Keratinocyte (primary cell): ENCODE results near the gene ARFIP1. TPM values are rescaled to one million over a fixed set of nuclear protein-coding genes. Genes with fewer than 3 reads are reported as not detected.

Source experiments
- DNase-seq: peaks from one replicate; pipeline ENCODE4 v3.0.0-alpha.2; 2011; ENCODE audit warnings: low read depth, missing footprints, low spot score
- FAIRE-seq: peaks from 2 replicates; lab custom pipeline; 2011; peaks lifted over from hg19 to GRCh38; lab: Jason Lieb, UNC
- H2AFZ ChIP-seq: 2 replicates; pipeline ENCODE4 v1.6.0; 2012; ENCODE audit warnings: low read length, control low read depth, inconsistent platforms; ENCODE audit not compliant: control insufficient read depth
- H3K27ac ChIP-seq: 2 replicates; pipeline ENCODE4 v1.5.1; 2011; ENCODE audit warnings: low read length; ENCODE audit not compliant: control insufficient read depth, insufficient read depth
- H3K27me3 ChIP-seq: 3 replicates; pipeline ENCODE4 v1.6.0; 2011; ENCODE audit warnings: low read length; ENCODE audit not compliant: control insufficient read depth, insufficient read depth; ENCODE audit errors: extremely low read depth
- H3K36me3 ChIP-seq, 2 experiments: 2 replicates in 1 of 2; 3 replicates in 1 of 2; pipeline ENCODE4 v1.5.1; 2011; ENCODE audit warnings: low read length in 2 of 2, mild to moderate bottlenecking in 1 of 2; ENCODE audit not compliant: control insufficient read depth in 2 of 2, insufficient read depth in 2 of 2; ENCODE audit errors: extremely low read depth in 1 of 2
- H3K4me1 ChIP-seq: 3 replicates; pipeline ENCODE4 v1.5.1; 2011; ENCODE audit warnings: low read length; ENCODE audit not compliant: control insufficient read depth, insufficient read depth; ENCODE audit errors: extremely low read depth
- H3K4me2 ChIP-seq: 3 replicates; pipeline ENCODE4 v1.6.0; 2011; ENCODE audit warnings: low read depth, low read length; ENCODE audit not compliant: control insufficient read depth, insufficient read depth; ENCODE audit errors: extremely low read depth
- H3K4me3 ChIP-seq, 3 experiments: fragments of 200-600 bp in 1 of 3; sonication (generic) in 1 of 3; 2 replicates in 2 of 3; 3 replicates in 1 of 3; pipeline ENCODE4 v1.5.1; 2011 to 2016; ENCODE audit warnings: low read length in 3 of 3, mild to moderate bottlenecking in 3 of 3, control low read depth in 2 of 3, inconsistent platforms in 1 of 3, low read depth in 1 of 3, mixed read lengths in 1 of 3, mixed run types in 1 of 3, moderate library complexity in 1 of 3; ENCODE audit not compliant: control insufficient read depth in 2 of 3, insufficient read depth in 2 of 3; ENCODE audit errors: extremely low read depth in 1 of 3
- H3K79me2 ChIP-seq: 2 replicates; pipeline ENCODE4 v1.6.0; 2012; ENCODE audit warnings: low read length; ENCODE audit not compliant: control insufficient read depth, insufficient read depth
- H3K9ac ChIP-seq: 3 replicates; pipeline ENCODE4 v1.6.0; 2011; ENCODE audit warnings: low read length; ENCODE audit not compliant: control insufficient read depth, insufficient read depth; ENCODE audit errors: extremely low read depth
- H3K9me1 ChIP-seq: 3 replicates; pipeline ENCODE4 v1.6.0; 2011; ENCODE audit warnings: low read length; ENCODE audit not compliant: control insufficient read depth, insufficient read depth; ENCODE audit errors: extremely low read depth
- H3K9me3 ChIP-seq: 2 replicates; pipeline ENCODE4 v1.5.1; 2012; ENCODE audit warnings: low read depth, low read length; ENCODE audit not compliant: control insufficient read depth
- H4K20me1 ChIP-seq: 3 replicates; pipeline ENCODE4 v1.6.0; 2011; ENCODE audit warnings: low read length; ENCODE audit not compliant: control insufficient read depth, insufficient read depth; ENCODE audit errors: extremely low read depth
- CTCF ChIP-seq, 3 experiments: IDR thresholded peaks in 1 of 3; conservative IDR thresholded peaks in 1 of 3; optimal IDR thresholded peaks in 1 of 3; 2 replicates in 2 of 3; 3 replicates in 1 of 3; pipeline versions ENCODE3 to v1.5.1; 2011; ENCODE audit warnings: low read length in 3 of 3, mild to moderate bottlenecking in 3 of 3, moderate library complexity in 2 of 3, control low read depth in 1 of 3, inconsistent platforms in 1 of 3; ENCODE audit not compliant: insufficient read depth in 2 of 3; ENCODE audit errors: extremely low read depth in 1 of 3
- EZH2 ChIP-seq: IDR thresholded peaks from one replicate; pipeline ENCODE4 v1.6.1; 2012; ENCODE audit warnings: inconsistent platforms, mild to moderate bottlenecking, low read length, moderate library complexity
- dilution Hi-C: fragments of 300-500 bp; cut with MboI; formaldehyde crosslinking; loops from one replicate; pipeline ENCODE4 v1.7.0; 2020; ENCODE audit warnings: low sequenced_read_pairs; ENCODE audit not compliant: extremely low pct_ligation_motif_present
- polyA plus RNA-seq, 5 experiments: library from polyadenylated mRNA; depleted of rRNA in 3 of 5; stranded (reverse) in 3 of 5; stranded (forward) in 1 of 5; unstranded in 1 of 5; fragments of >200 nt; gene quantifications; 1 replicate in 1 of 5; 2 replicates in 3 of 5; 3 replicates in 1 of 5; pipeline versions ENCODE4 v1.2.1 to v1.2.3, GENCODE V29; 2011 to 2012; ENCODE audit warnings: missing spikeins in 2 of 5, low read depth in 1 of 5, low replicate concordance in 1 of 5

ARFIP1 gene
- polyA plus RNA-seq, 1 donor (not counting 4 experiments of a cell fraction or from before 2014, with no cell fraction given) = 44.4 TPM

- Histone ChIP-seq H3K79me2 (no peaks in the 10 kb centered on the region), H3K4me3 (no peak overlapping the region), H4K20me1 (no peaks in the 10 kb centered on the region), H3K36me3 (no peaks in the 10 kb centered on the region), H3K27me3 (no peaks in the 10 kb centered on the region), H3K9me1 (no peaks in the 10 kb centered on the region), H3K9ac (no peak overlapping the region), H3K4me2 (no peak overlapping the region), H3K9me3 (no peaks in the 10 kb centered on the region), H3K27ac (no peak overlapping the region), H2AFZ (no peak overlapping the region), H3K4me1 (no peaks in the 10 kb centered on the region)
- DNase-seq = no peak
- dilution Hi-C loops = no loop called here
- no peak for FAIRE-seq
- TF ChIP-seq CTCF (optimal IDR thresholded peaks at IDR 0.05 in 1 of 3, IDR thresholded peaks at IDR 0.05 in 1 of 3, conservative IDR thresholded peaks at IDR 0.05 in 1 of 3; ENCODE audit: extremely low read depth in 1 of 3, insufficient read depth in 2 of 3, low read length in 3 of 3) (no peak), EZH2 (no peak)
Measured at GRCh38 chr4:152738827-152739226, 40.9 kb upstream of the ARFIP1 start.

GRCh38 chr4:152747444-152747843 lies 32.3 kb upstream of the ARFIP1 start:
- peak; percentile 55 for FAIRE-seq
- DNase-seq = no peak

More at GRCh38 chr4:152747444-152747843, 32.3 kb upstream of the ARFIP1 start:
- dilution Hi-C loops = no loop called here
- Histone ChIP-seq H3K4me3 (no peak overlapping the region), H3K4me1 (peaks cover 9% of the 10 kb centered on the region), H3K27ac (no peak overlapping the region), H3K36me3 (no peaks in the 10 kb centered on the region), H3K9me3 (no peaks in the 10 kb centered on the region), H3K27me3 (peaks cover 4% of the 10 kb centered on the region), H3K9me1 (no peaks in the 10 kb centered on the region), H3K4me2 (no peak overlapping the region), H2AFZ (no peak overlapping the region), H3K9ac (no peak overlapping the region), H3K79me2 (no peaks in the 10 kb centered on the region), H4K20me1 (no peaks in the 10 kb centered on the region)
- TF ChIP-seq CTCF (optimal IDR thresholded peaks at IDR 0.05 in 1 of 3, IDR thresholded peaks at IDR 0.05 in 1 of 3, conservative IDR thresholded peaks at IDR 0.05 in 1 of 3; ENCODE audit: extremely low read depth in 1 of 3, insufficient read depth in 2 of 3, low read length in 3 of 3) = no peak
- TF ChIP-seq EZH2 = no peak
